GM20000 (cell line): Measurements from ENCODE around the gene FLAD1.

Experiments
- DNase-seq: peaks from one replicate; pipeline ENCODE4 v3.0.0; 2012; ENCODE audit warnings: low spot score
- CTCF ChIP-seq: IDR thresholded peaks from 2 replicates; pipeline ENCODE4 v1.5.1; 2012; ENCODE audit warnings: mild to moderate bottlenecking, control low read depth; ENCODE audit errors: extremely low read depth, missing control alignments

The FLAD1 gene

GRCh38 chr1:154982897-154983648 lies at the start of gene FLAD1:
TSS of gene FLAD1 (plus strand) at chr1:154983344. CDS start at chr1:154983695, 351 bp downstream.
- no peak for TF ChIP-seq CTCF
- peak; percentile 94 for DNase-seq

GRCh38 chr1:154934358-154934948 lies 48.7 kb upstream of the FLAD1 start:
- TF ChIP-seq CTCF, result no peak

GRCh38 chr1:154935749-154936554 lies 47.2 kb upstream of the FLAD1 start:
- TF ChIP-seq CTCF, result no peak
- peak; percentile 31 for DNase-seq

More at GRCh38 chr1:154934358-154934948, 48.7 kb upstream of the FLAD1 start:
- no peak for DNase-seq

- DNase-seq, result peak; percentile 92
- TF ChIP-seq CTCF, result peak; percentile 29
Observed at GRCh38 chr1:154936555-154937084, 46.5 kb upstream of the FLAD1 start, which contains the start of gene PMVK. TSS of gene PMVK (minus strand) at chr1:154936719. CDS start at chr1:154936685, 34 bp downstream.

- DNase-seq, result peak; percentile 86
- no peak for TF ChIP-seq CTCF
Observed at GRCh38 chr1:154937085-154937987, 45.8 kb upstream of the FLAD1 start.

- no peak for TF ChIP-seq CTCF
- no peak for DNase-seq
Observed at GRCh38 chr1:154937988-154938386, 45.2 kb upstream of the FLAD1 start.
